ENCODE measurements around the gene TMEM184B. TPM values are rescaled to one million over a fixed set of nuclear protein-coding genes. Genes with fewer than 3 reads are reported as not detected.

TMEM184B gene
- total and polyA plus RNA-seq, 2 of the 8 experiments (the other 6 are each of a cell fraction or from before 2014, with no cell fraction given), result 41.6 to 81.0 TPM

- ChIA-PET POLR2A (ENCODE audit: partially characterized antibody) (interaction anchor here (0.6 to 2.2 kb wide), 6 partner anchors 10 to 177 kb away, joined by 3 to 15 read pairs (median 4); partner anchors contain the start of gene MAFF), CTCF (ENCODE audit: partially characterized antibody) (interaction anchor here (0.6 to 2.2 kb wide), 7 partner anchors 8 to 118 kb away, joined by 3 to 10 read pairs (median 4); no protein-coding TSS in a partner anchor)
- Histone ChIP-seq H3K79me1 (ENCODE audit: low read depth, low read length) (no peaks in the 10 kb centered on the region), H4K20me1 (replicated peaks in 1 of 2; ENCODE audit: control insufficient read depth in 1 of 2, insufficient read depth in 2 of 2, low read length in 2 of 2) (no peaks in the 10 kb centered on the region), H3K4me1 (replicated peaks in 1 of 4; ENCODE audit: control insufficient read depth in 3 of 4, insufficient read depth in 4 of 4, low read length in 3 of 4) (peaks cover 0 to 3% (median 0%) of the 10 kb centered on the region in 4 experiments; a peak in 1 of 7 replicates), H3K23me2 (ENCODE audit: low read depth, low read length) (peaks cover 3% of the 10 kb centered on the region; the same call in 1 of the 2 replicates), H3K56ac (replicated peaks; ENCODE audit: insufficient read length, low read depth, low read length) (no peak overlapping the region), H3K18ac (ENCODE audit: extremely low read depth, low read length) (no peak overlapping the region), H4K91ac (replicated peaks; ENCODE audit: insufficient read length, low read length) (no peak overlapping the region), H4K5ac (ENCODE audit: insufficient read length, low read depth, low read length) (no peak overlapping the region), H3K4me2 (ENCODE audit: insufficient read depth in 1 of 2, low read depth in 2 of 2, low read length in 2 of 2) (no peak overlapping the region), H2BK12ac (ENCODE audit: low read depth, low read length) (no peak overlapping the region), H3K4ac (replicated peaks; ENCODE audit: insufficient read length, low read depth, low read length) (no peak overlapping the region), H2AK5ac (ENCODE audit: low read depth, low read length) (no peak overlapping the region), H2BK5ac (ENCODE audit: low read depth, low read length) (no peak overlapping the region), H3K79me2 (ENCODE audit: control insufficient read depth in 1 of 2, insufficient read depth in 2 of 2, low read length in 2 of 2) (no peaks in the 10 kb centered on the region), H2BK20ac (ENCODE audit: low read length) (no peak overlapping the region), H4K8ac (ENCODE audit: extremely low read depth, insufficient read depth, low read length) (peak overlapping the region; percentile 16; the same call in 1 of the 2 replicates), H3K14ac (ENCODE audit: insufficient read length) (no peak overlapping the region), H3K36me3 (ENCODE audit: control insufficient read depth in 2 of 4, insufficient read depth in 4 of 4, low read length in 3 of 4) (no peaks in the 10 kb centered on the region), H2BK15ac (ENCODE audit: low read length) (no peak overlapping the region), H3K4me3 (ENCODE audit: extremely low read depth in 1 of 4, insufficient read depth in 2 of 4, low read depth in 3 of 4, low read length in 4 of 4) (no peak overlapping the region), H3K23ac (ENCODE audit: insufficient read length) (no peak overlapping the region), H2BK120ac (replicated peaks; ENCODE audit: low read depth, low read length) (no peak overlapping the region), H3K9me3 (ENCODE audit: insufficient read depth in 2 of 2, low read depth in 1 of 2, low read length in 1 of 2) (no peaks in the 10 kb centered on the region), H3K27me3 (replicated peaks in 1 of 4; ENCODE audit: control insufficient read depth in 3 of 4, extremely low read depth in 1 of 4, insufficient read depth in 3 of 4, low read length in 3 of 4) (no peaks in the 10 kb centered on the region; a peak in 3 of 7 replicates), H3K9ac (replicated peaks in 1 of 4; ENCODE audit: extremely low read depth in 1 of 4, low read depth in 3 of 4, low read length in 3 of 4) (no peak overlapping the region), H3K27ac (ENCODE audit: low read depth, low read length) (no peak overlapping the region), H2AFZ (ENCODE audit: low read length) (no peak overlapping the region)
- no peak for FAIRE-seq
- 89% methylated on average over 10 of the region's 10 CpGs; no CpG with 5 or more reads in 1 of the 2 experiments for WGBS, 2 experiments (ENCODE audit: extremely low coverage in 1 of 2, insufficient coverage in 1 of 2, insufficient read length in 1 of 2, insufficient replicate concordance in 2 of 2, low coverage in 1 of 2, low lambda C conversion rate in 2 of 2, missing lambda C conversion rate in 1 of 2)
- no peak for DNase-seq (ENCODE audit: low read depth in 1 of 2, low spot score in 2 of 2)
- no peak for TF ChIP-seq GTF2F1 (IDR thresholded peaks at IDR 0.05; ENCODE audit: borderline replicate concordance, low read depth, low read length)
- TF ChIP-seq PHF8 (conservative IDR thresholded peaks at IDR 0.05; ENCODE audit: low read depth, low read length), result no peak
Measured at GRCh38 chr22:38191731-38192474, 80.9 kb downstream of the TMEM184B start.
